GM21360 (cell line): Measurements from ENCODE around the gene C6orf52.

ENCODE experiments used
- ATAC-seq: cut with Tn5 transposase; IDR thresholded peaks from one replicate; pipeline ENCODE4 v1.9.1; 2021; ENCODE audit warnings: mild to moderate bottlenecking, moderate library complexity; ENCODE audit not compliant: unreplicated experiment

C6orf52 gene

DNA sequence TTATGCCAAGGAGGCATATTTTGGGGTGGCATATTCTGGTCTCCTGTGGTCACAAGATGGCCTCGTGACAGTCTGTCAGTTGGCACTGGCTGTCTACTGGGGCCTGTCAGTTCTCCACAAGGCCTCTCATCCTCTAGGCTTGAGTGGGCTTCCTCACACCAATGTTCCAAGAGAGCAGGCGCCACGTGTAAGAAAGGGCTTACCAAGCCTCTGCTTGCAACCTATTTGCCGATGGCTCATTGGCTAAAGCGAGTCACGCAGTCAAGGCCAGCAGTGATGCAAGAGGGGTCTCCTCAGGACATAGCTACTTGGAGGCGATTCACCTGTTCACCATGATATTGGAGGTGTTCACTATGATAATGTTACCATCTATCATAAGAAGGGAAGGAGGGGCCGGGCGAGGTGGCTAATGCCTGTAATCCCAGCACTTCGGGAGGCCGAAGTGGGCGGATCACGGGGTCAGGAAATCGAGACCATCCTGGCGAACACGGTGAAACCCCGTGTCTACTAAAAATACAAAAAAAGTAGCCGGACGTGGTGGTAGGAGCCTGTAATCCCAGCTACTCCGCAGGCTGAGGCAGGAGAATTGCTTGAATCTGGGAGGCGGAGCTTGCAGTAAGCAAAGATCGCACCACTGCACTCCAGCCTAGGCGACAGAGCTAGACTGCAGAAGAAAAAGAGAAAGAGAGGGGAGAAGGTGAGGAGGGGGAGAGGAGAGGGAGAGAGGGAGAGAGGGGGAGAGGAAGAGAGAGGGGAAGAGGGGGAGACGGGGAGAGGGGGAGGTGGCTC is 35.3 kb downstream of the C6orf52 start:
- ATAC-seq, result no peak

DNA sequence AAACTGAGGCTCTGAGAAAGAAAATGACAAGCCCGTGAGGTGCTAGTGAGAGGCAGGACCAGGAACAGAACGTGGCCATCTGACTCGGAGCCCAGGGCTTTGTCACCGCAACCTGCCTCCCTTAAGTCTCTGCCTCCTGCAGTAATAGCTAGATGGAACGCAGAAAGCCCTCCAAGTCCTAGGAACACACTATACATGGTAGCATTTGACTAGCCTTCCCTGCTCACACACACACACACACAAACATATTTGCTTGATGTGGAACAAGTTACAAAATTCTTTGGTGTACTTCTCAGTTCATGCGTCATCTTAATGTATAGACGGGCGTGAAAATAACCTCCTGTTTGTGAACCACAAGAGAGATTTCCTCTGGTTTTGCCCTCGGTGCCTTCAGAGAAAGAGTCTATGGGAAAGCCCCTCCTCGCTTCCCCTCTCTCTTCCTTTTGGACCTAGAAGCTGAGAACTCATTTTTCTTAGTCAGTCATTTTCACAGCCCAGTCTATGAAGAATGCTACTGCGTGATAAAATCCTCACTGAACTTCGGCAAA is 38.8 kb downstream of the C6orf52 start:
- peak; percentile 54 for ATAC-seq

DNA sequence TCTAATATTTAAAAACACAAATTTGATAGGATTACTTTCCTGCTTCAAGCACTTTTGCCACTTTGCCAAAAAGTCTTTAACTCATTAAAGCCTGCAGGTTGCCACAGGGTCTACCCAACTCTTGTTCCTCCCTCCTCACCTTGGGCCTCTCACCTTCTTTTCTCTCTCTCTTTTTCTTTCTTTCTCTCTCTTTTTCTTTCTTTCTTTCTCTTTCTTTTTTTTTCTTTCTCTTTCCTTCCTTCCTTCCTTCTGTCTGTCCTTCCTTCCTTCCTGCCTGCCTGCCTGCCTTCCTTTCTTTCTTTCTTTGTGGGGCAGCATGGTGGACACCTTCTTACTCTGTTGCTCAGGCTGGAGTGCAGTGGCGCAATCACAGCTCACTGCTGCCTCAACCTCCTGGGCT is 50.2 kb downstream of the C6orf52 start:
- no peak for ATAC-seq

DNA sequence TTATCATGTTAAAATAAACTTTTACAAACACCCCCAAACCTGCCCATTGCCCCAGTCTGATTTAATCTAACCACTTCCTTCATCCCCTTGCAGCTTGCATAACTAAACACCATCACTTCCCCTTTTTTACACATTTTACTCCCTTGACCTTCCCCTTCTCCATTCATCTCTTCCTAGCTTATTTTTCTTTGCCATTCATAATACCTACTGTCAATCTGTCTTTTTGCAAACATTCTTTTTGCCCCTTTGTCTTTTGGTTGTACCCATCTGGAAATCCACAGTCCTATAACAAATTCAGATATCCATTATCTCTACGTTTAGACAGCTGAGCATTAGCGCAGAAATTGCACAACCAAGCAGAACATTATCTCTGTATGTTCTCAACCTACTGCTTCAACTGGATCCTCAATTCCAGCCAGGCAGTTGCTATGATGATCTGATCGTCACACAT is 51.2 kb downstream of the C6orf52 start:
- peak; percentile 52 for ATAC-seq

DNA sequence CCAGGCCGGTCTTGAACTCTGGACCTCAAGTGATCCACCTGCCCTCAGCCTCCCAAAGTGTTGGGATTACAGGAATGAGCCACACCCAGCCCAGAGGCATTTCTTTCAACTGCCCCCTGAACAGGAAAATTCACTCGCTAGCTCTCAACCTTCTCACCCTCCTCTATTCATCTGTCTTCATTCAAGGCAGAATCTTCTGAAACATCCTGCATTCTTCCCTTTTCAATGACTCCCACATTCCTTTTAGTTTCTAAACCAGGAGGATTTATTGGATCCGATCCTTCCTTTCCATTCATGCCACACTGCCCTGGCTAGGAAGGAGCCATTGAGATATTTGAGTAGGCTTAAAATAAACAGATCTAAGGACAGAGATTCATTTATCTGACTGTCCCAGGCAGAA is 52.9 kb downstream of the C6orf52 start:
- no peak for ATAC-seq

DNA sequence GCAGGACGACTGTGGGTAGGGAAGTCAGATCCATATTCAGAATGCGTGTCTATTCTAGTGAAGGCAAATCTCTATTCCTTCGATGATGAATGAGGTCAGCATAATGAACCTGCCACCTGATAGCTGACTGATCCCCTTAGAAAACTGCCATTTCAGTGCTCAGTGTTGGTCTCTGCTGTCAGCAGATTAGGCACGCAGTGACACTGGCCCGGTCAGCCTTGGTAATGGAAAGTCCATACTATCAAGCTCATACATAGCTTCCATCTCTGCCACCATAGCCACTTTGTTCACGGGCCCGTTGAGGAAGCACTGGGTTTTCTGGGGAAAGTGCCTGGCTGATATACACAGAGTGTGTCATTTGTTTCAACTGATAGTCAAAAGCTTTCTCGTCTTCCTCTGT is 54.0 kb downstream of the C6orf52 start:
- no peak for ATAC-seq

DNA sequence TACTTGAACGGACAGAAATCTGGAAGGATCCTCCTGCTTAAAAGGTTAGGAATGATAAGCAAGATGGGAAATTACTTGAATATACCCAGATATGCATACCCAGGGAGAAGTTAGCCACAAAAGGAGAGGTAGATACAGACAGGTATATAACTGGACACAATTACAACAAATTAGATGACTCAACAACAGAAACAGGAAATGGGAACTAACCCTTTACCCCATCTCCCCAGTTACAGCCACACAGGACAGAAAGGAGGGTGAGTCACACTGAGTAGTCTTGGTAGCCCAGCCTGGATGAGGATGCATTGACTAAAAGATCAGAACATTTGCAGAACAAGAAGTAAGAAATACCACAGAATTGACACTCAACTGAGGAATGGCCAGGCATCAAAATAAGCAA is 61.2 kb downstream of the C6orf52 start:
- ATAC-seq, result peak; percentile 98

DNA sequence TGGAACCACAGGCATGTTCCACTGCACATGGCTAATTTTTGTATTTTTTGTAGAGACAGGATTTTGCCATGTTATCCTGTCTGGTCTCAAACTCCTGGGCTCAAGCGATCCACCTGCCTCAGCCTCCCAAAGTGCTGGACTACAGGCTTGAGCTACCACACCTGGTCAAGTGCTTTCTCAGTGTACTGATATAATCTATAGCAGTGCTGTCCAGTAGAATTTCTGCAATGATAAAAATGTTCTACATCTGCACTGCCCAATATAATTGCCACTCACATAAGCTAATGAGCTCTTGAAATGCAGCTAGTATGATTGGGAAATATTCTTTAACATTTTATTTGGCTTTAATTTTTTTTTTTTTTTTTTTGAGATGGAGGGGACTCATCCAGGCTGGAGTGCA is 64.2 kb downstream of the C6orf52 start:
- no peak for ATAC-seq

DNA sequence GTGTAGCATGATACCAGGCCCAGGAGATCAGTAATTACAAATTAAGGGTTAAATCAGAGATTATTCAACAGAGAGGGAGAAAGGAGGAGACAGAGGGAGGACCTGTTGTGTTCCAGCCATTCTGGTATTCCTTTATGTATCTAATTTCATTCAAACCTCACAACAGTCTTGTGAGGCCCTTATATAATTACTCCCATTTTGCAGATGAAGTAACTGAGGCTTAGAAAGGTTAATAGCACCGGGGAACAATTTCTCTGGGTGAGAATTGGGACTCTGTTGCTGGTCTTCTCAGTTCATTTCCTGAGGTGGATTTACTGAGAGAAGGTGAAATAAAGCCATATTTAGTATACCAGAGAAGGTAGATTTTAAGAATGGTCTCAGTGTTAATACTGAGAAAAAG is 66.6 kb downstream of the C6orf52 start:
- ATAC-seq, result no peak

DNA sequence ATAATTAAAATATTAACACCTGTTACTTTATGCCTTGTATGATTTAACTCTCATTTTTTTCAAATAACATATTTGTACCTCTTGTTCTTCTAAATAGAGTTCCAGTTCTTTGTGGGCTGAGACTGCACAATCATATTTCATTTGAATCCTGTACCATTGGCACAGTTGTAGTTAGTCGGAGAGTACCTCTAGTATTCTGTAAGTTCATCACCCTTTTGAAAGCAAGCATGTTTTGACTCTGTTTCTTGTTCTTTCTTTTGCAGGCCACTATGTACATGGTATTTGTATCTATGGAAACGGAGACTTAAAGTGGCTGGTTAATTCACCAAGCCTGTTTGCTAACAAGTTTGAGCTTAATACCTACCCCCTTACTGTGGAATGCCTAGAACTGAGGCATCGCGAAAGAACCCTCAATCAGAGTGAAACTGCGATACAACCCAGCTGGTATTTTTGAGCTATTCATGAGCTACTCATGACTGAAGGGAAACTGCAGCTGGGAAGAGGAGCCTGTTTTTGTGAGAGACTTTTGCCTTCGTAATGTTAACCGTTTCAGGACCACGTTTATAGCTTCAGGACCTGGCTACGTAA is 68.2 kb downstream of the C6orf52 start:
- ATAC-seq, result no peak

DNA sequence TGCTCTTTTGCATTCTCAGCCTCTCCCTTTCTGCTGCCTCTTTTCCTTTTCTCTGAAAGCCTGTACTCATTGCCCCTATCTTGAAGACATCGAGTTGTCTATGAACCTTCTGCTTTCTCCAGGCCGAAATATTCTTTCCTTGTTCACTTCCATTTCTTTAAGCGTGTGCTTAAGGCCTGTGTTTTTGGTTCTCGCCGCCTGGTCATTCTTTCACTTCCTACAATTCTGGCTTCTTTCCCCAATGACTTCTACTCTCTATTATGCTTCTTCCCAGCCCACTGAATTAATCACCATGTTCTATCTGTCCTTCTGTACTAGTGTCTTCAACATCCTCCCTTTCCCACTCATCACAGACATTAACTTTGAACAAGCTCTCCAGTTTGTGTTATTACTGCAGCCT is 69.6 kb downstream of the C6orf52 start:
- no peak for ATAC-seq

DNA sequence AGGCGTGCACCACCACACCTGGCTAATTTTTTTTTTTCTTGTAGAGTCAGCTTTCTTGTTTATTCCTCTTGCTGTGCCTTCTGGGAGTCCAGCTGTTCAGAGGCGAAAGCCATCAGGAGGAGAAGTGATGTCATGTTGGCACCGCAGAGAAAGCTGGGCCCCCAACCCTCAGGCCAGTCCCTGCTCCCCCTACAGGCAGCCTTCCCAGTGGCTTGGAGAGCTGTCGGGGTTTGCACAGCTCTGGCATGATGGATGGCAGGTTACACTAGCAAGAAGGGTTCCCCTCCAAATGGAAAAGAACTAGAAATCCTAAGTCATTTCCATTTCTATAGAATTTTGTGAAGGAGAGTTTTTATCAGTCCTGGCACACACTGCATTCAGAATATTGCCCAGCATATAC is 72.6 kb downstream of the C6orf52 start:
- ATAC-seq, result no peak
